ENCODE results near the gene HSF2BP.

Gene HSF2BP

DNA sequence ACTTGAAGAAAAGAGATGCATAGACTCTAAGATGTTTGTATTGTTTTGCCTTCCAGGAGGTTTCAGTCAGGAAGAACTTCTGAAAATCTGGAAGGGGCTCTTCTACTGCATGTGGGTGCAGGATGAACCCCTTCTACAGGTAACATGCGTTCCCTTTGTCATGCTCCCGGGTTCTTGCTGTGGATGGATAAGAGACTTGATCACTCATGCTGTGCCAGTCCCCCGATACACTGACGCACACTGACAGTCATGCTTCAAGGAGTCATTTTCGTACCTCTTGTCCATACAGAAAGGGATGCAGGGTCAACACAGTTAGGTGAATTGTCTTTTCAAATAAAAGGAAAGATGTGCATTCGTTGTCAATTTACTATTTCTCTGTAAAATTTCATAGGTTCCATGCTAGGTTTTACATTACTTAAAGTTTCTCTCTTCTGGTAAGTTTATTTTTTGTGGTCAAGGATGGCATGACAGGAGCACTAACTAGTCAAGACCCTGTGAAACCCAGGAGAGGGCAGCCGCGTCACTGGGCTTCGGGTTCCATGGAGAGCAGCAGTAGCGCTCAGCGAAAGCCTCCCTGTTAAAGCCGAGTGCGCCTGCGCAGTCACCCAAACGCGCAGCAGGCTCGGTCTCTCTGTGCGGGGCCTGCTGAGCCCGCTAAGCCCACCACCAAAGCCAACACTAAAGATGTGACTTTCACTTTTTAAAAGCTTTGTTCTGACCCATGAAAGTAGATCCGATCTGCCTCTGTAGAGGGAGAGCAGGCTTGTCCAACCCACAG lies 10.7 kb upstream of the HSF2BP start:
- no peak for DNase-seq (ENCODE audit: low read depth)
- H3K4me3 ChIP-seq (ENCODE audit: low read depth, low read length): no peak overlapping the region
- TF ChIP-seq, protein P1, sequence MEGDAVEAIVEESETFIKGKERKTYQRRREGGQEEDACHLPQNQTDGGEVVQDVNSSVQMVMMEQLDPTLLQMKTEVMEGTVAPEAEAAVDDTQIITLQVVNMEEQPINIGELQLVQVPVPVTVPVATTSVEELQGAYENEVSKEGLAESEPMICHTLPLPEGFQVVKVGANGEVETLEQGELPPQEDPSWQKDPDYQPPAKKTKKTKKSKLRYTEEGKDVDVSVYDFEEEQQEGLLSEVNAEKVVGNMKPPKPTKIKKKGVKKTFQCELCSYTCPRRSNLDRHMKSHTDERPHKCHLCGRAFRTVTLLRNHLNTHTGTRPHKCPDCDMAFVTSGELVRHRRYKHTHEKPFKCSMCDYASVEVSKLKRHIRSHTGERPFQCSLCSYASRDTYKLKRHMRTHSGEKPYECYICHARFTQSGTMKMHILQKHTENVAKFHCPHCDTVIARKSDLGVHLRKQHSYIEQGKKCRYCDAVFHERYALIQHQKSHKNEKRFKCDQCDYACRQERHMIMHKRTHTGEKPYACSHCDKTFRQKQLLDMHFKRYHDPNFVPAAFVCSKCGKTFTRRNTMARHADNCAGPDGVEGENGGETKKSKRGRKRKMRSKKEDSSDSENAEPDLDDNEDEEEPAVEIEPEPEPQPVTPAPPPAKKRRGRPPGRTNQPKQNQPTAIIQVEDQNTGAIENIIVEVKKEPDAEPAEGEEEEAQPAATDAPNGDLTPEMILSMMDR (IDR thresholded peaks at IDR 0.05; ENCODE audit: low read depth, low read length, missing control alignments): no peak

DNA sequence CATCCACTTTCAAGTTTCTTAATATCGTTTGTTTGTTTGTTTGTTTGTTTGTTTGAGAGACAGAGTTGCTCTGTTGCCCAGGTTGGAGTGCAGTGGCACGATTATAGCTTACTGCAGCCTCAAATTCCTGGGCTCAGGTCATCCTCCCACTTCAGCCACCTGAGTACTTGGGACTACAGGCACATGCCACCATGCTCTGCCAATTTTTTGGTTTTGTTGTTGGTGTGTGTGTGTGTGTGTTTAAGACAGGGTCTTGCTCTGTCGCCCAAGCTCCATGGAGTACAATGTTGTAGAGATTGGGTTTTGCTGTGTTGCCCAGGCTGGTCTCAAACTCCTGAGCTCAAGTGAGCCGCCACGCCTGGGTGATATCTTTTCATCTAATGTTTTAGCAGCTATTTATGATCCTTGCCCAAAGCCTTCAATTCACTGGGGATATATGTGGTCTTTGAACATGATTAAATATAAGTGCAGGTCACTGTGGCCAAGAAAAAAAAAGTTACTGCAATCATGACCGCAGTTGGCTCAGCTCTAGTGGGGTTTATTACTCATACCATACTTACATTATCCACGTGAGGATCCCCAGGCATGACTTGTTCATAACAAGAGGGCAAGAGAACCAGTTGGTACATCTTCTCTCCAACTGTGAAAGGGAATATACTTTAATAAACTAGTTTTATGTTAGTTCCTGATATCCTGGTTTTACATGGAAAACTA lies 8.1 kb upstream of the HSF2BP start:
- no peak overlapping the region for H3K4me3 ChIP-seq (ENCODE audit: low read depth, low read length)
- TF ChIP-seq, protein P1 (IDR thresholded peaks at IDR 0.05; ENCODE audit: low read depth, low read length, missing control alignments): no peak
- no peak for DNase-seq (ENCODE audit: low read depth)

DNA sequence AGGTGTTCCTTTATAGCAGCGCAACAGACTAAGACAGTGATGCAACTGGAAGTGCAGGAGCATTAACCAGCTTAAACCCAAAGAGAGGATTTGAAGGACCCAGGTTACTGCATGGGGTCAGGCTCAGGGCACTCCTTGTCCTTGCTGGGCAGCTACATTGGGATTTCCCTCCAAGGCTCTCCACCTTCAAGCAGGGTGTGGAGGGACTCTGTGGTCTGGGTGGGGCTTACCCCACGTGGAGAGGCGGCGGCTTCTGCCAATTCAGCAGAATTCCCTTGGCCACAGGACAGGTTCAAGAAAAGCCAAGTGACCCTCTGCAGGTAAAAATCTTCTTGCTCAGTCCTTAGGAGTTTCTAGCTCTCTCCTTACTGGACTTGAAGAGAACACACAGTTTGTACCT lies 6.6 kb upstream of the HSF2BP start:
- no peak for DNase-seq (ENCODE audit: low read depth)
- H3K4me3 ChIP-seq (ENCODE audit: low read depth, low read length): no peak overlapping the region
- TF ChIP-seq, protein P1 (IDR thresholded peaks at IDR 0.05; ENCODE audit: low read depth, low read length, missing control alignments): no peak

DNA sequence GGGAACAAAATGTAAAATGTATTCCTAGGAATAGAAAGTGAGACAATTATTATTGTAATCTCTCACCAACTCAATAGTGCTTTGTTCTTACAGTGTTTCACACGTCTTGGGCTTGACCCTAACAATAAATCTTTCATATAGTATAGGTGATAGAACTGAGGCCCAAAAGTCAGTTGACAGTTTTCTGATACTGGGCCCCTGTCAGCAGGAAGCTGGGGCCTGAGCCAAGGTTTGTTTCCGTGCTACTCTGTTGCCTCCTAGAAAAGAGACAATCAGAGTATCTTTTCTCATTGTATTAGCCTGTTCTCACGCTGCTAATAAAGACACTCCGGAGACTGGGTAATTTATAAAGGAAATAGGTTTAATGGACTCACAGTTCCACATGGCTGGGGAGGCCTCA lies 5.1 kb upstream of the HSF2BP start:
- H3K4me3 ChIP-seq (ENCODE audit: low read depth, low read length): no peak overlapping the region
- TF ChIP-seq, protein P1 (IDR thresholded peaks at IDR 0.05; ENCODE audit: low read depth, low read length, missing control alignments): no peak
- no peak for DNase-seq (ENCODE audit: low read depth)

DNA sequence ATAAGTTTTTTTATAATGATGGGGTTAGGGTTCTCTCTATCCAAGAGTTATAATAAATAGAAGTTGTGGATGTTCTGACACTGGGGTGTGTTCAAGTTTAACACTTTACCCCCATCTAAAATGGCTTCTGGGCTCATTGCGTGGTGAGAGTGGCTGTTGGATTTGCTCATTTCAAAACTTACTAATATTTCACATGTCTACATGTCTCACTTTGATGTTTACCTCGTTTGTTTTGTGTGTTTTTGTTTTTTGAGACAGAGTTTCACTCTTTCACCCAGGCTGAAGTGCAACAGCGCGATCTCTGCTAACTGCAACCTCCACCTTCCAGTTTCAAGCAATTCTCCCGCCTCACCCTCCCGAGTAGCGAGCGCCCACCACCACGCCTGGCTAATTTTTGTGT lies 3.7 kb upstream of the HSF2BP start:
- TF ChIP-seq, protein P1 (IDR thresholded peaks at IDR 0.05; ENCODE audit: low read depth, low read length, missing control alignments): no peak

DNA sequence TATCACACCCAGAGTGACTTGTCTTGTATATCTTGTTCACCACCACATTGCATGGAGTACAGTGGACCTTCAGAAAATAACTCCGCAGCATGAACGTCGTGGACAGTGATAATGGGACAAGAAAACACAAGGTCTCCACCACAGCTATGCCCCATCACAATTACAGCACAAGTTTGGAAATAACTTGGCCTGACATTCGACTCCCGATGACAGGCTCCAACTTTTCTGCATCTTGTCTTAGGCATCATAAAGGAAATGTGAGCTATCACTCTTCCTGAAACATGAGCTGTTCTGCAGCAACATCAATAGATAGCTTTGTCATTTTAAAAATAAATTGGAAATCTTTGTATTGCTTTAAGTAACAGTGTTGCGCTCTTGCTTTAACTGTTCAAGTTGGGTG lies 3.0 kb upstream of the HSF2BP start:
- TF ChIP-seq, protein P1 (IDR thresholded peaks at IDR 0.05; ENCODE audit: low read depth, low read length, missing control alignments): no peak
- no peak for DNase-seq (ENCODE audit: low read depth)
- H3K4me3 ChIP-seq (ENCODE audit: low read depth, low read length): no peak overlapping the region

More for the DNA sequence above, 3.7 kb upstream of the HSF2BP start:
- no peak overlapping the region for H3K4me3 ChIP-seq (ENCODE audit: low read depth, low read length)
- no peak for DNase-seq (ENCODE audit: low read depth)
